ENCODE measurements around the gene ZNF776.
"Not testable (repeated sequence)": the region's sequence is repeated elsewhere in the genome, so short reads cannot be mapped to it uniquely, and the experiment has no call there.

The ZNF776 gene

DNA sequence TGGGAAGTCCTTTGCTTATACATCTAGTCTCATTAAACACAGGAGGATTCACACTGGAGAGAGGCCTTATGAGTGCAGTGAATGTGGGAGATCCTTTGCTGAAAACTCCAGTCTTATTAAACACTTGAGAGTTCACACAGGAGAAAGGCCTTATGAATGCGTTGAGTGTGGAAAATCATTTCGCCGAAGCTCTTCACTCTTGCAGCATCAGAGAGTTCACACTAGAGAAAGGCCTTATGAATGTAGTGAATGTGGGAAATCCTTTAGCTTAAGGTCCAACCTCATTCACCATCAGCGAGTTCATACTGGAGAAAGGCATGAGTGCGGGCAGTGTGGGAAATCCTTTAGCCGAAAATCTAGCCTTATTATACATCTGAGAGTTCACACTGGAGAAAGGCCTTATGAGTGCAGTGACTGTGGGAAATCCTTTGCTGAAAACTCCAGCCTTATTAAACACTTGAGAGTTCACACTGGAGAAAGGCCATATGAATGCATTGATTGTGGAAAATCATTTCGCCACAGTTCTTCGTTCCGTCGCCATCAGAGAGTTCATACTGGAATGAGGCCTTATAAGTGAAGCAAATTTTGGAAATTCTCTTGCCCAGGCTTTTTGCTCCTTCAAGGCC lies 32.7 kb downstream of the ZNF776 start:
- DNase-seq = no peak

DNA sequence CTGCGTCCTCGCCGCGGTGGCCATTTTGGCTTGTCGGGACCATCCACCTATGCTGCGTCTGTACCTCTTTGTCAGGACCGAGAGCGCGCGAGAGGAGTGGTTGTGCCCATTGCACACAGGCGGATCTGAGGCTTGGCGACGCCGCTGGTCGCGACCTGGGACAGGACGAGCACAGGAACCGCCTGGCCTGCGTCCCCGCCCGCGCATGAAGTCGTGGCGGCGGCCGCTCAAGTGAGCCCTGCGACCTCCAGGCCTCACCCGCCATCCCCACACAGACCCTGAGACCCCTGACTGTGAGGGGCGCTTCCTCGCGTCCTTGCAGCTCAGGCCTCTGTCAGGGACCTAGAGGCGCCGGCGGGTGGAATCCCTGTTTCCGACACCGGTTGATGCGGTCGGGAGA lies 39.7 kb downstream of the ZNF776 start:
- no peak for DNase-seq

DNA sequence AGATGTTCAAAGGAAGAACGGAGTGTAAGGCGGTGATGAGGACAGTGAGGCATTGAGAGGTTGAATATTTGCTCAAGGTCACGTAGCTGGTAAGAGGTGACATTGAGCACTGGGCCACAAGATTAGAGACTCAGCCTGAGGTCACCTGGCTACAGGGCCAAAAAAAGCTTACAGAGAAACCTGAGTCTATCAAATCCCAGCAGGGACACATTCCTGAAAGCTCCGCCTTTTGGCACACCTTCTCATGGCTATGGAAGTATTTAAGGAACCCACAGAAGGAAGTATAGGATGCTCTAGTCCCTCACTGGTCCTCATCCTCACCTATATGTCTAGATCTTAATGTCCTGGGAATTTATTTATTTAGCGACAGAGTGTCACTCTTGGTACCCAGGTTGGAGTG lies 40.3 kb downstream of the ZNF776 start:
- DNase-seq = no peak

DNA sequence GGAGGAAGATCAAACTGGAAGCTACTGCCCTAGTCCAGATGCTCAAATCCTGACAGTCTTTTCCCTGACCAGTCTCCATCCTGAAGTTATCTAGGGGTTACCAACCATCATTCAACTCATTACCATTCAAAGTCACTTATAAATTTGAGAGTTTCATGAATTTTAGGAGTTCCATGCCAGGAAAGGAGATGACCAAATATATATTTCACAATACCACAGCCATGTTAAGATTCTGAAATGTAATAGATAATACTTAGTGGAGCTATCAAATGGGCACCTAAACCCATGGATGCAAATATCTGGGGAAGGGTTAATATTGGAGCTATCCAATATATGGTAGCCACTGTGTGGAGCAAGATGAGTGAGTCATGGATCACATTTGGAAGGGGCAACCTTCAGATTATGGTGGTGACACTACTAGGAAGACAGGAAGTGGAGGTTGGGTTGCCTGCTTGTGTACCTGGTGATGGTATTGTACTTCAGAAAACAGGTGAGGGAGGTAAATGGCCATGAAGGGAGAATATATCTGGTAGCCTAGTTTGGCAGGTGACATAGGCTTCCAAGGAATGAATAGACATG lies 41.6 kb downstream of the ZNF776 start:
- DNase-seq = no peak

GRCh38 chr19:57789288-57789687 lies 42.7 kb downstream of the ZNF776 start:
- DNase-seq = no peak

GRCh38 chr19:57796580-57796979 lies 50.0 kb downstream of the ZNF776 start:
- DNase-seq = not testable (repeated sequence)

- DNase-seq = no peak
These were observed 54.1 kb downstream of the ZNF776 start for GRCh38 chr19:57800696-57801095.

GRCh38 chr19:57802269-57802668 lies 55.7 kb downstream of the ZNF776 start:
- DNase-seq = no peak

GRCh38 chr19:57803265-57803593 lies 56.6 kb downstream of the ZNF776 start:
- no peak for DNase-seq

GRCh38 chr19:57803594-57804325 lies 57.1 kb downstream of the ZNF776 start:
- peak; percentile 12 for DNase-seq

DNA sequence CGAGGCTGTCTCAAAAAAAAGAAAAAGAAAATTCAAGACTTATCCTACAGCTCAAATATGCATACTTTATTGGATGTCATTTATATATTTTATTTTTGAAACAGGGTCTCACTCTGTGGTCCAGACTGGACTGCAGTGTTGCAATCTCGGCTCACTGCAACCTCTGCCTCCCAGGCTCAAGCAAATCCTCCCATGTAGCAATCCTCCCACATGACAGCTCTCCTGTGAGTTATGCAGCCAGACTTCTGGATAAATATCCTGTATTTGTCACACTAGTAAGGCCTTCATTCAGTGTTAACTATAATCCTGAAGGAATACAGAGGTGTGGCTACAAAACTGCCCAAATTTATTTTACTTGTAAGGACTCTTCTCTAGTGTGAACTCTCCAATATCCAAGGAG lies 60.9 kb downstream of the ZNF776 start:
- DNase-seq = no peak

All from GDM1 (cell line).